ENCODE measurements around the gene CHAF1A. TPM values are rescaled to one million over a fixed set of nuclear protein-coding genes. Genes with fewer than 3 reads are reported as not detected.

The CHAF1A gene
- total RNA-seq, 4 donors from 2014 or later = 8.5 to 28.9 (median 11.1) TPM

DNA sequence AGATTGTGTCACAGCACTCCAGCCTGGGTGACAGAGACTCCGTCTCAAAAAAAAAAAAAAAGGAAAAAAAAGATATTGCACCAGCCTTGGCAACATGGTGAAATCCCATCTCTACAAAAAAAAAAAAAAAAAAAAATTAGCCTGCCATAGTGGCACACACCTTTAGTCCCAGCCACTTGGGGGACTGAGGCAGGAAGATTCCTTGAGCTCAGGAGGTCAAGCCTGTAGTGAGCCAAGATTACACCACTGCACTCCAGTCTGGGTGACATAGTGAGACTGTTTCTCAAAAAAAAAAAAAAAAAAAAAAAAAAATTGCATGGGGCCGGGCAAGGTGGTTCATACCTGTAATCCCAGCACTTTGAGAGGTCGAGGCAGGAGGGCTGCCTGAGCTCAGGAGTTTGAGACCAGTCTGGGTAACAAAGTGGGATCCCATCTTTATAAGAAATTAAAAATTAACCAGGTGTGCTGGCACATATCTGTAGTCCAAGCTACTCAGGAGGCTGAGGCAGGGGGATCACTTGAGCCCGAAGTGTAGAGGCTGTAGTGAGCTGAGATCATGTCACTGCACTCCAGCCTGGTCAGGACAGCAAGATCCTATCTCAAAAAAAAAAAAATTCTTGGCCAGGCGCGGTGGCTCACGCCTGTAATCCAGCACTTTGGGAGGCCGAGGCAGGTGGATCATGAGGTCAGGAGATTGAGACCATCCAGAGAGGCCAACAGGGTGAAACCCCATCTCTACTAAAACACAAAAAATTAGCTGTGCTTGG is 62.6 kb downstream of the CHAF1A start:
- intact Hi-C loops (cut with DNase I; ENCODE audit: low total_unique reads) (no loop called here), in situ Hi-C loops (cut with MboI; ENCODE audit: low pct_ligation_motif_present in 1 of 4, low pct_unique_long_range_greater_than_20kb in 1 of 4, low sequenced_read_pairs in 3 of 4) (no loop called here)
- 82% methylated on average over 7 to 8 of the region's 8 CpGs for WGBS, 2 donors (ENCODE audit: low coverage in 1 of 2)

DNA sequence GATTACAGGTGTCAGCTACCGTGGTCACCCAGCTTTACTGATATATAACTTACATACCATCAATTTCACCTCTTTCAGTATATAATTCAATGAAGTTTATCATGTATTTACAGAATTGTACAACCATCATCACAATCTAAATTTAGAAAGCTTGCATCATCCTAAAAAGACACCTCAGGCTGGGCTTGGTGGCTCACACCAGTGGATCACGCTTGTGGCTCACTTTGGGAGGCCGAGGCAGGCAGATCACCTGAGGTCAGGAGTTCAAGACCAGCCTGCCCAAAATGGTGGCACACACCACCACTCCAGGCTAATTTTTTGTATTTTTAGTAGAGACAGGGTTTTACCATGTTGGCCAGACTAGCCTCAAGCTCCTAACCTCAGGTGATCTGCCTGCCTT is 65.4 kb downstream of the CHAF1A start:
- no peaks in the 10 kb centered on the region for H3K36me3 ChIP-seq
- H3K27me3 ChIP-seq = no peaks in the 10 kb centered on the region
- in situ Hi-C loops (cut with MboI; ENCODE audit: low pct_ligation_motif_present in 1 of 4, low pct_unique_long_range_greater_than_20kb in 1 of 4, low sequenced_read_pairs in 3 of 4) (no loop called here), intact Hi-C loops (cut with DNase I; ENCODE audit: low total_unique reads) (no loop called here)
- H3K27ac ChIP-seq = no peak overlapping the region
- no peak for DNase-seq
- TF ChIP-seq, protein P1, sequence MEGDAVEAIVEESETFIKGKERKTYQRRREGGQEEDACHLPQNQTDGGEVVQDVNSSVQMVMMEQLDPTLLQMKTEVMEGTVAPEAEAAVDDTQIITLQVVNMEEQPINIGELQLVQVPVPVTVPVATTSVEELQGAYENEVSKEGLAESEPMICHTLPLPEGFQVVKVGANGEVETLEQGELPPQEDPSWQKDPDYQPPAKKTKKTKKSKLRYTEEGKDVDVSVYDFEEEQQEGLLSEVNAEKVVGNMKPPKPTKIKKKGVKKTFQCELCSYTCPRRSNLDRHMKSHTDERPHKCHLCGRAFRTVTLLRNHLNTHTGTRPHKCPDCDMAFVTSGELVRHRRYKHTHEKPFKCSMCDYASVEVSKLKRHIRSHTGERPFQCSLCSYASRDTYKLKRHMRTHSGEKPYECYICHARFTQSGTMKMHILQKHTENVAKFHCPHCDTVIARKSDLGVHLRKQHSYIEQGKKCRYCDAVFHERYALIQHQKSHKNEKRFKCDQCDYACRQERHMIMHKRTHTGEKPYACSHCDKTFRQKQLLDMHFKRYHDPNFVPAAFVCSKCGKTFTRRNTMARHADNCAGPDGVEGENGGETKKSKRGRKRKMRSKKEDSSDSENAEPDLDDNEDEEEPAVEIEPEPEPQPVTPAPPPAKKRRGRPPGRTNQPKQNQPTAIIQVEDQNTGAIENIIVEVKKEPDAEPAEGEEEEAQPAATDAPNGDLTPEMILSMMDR (IDR thresholded peaks at IDR 0.05) = no peak
- no peak for TF ChIP-seq EP300 (IDR thresholded peaks at IDR 0.05; ENCODE audit: low read depth)
- TF ChIP-seq POLR2A (IDR thresholded peaks at IDR 0.05) = no peak
- TF ChIP-seq POLR2AphosphoS5 (IDR thresholded peaks at IDR 0.05) = no peak
- H3K4me3 ChIP-seq = no peak overlapping the region
- H3K4me1 ChIP-seq = peaks cover 0 to 12% (median 3%) of the 10 kb centered on the region in 4 donors
- WGBS, 2 donors (ENCODE audit: low coverage in 1 of 2) = 86 to 100% methylated on average over 1 to 3 of the region's 3 CpGs
- no peaks in the 10 kb centered on the region for H3K9me3 ChIP-seq

More for the DNA sequence above, 62.6 kb downstream of the CHAF1A start:
- Histone ChIP-seq H3K9me3 (no peaks in the 10 kb centered on the region), H3K4me1 (no peaks in the 10 kb centered on the region), H3K36me3 (no peaks in the 10 kb centered on the region), H3K27me3 (no peaks in the 10 kb centered on the region), H3K4me3 (no peak overlapping the region), H3K27ac (no peak overlapping the region)
- DNase-seq = no peak
- TF ChIP-seq EP300 (IDR thresholded peaks at IDR 0.05; ENCODE audit: low read depth) (no peak), POLR2A (IDR thresholded peaks at IDR 0.05) (no peak)

DNA sequence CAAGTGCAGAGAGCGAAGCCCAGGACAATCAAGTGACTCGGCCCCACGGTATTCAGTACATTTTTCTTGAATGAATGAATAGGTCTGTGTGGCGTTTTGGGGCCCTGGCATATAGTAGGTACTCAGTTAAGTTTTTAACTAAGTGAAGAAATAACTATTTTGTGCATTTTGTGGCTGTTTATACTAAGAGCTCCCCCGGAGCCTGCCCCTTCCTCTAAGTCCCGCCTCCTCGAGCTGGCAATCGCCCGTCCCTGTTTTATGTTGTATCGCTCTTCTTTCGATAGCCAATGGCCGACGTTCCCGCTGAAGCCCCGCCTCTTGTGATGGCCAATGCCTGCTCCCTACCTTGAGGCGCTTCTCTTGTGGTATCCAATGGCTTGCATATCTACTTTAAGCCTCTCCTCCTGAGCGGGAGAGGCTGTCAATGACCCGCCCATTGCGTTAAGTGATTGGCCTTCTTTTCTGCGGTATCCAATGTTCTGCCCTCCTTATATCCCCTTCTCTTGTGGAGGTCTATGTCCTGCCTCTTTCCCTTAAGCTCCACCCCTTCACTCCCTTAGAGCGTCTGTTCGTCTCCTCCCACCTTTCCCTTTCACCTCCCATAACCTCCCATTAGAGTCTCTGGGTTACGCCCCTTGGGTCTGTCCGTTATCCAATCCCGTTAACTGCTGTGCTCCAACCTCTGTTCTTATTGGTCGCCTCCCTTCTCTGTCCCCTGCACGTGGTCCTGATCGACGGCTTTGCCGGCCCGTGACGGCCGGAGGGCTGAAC is 69.1 kb downstream of the CHAF1A start:
- peak; percentile 69 to 82 (median 71) for TF ChIP-seq POLR2AphosphoS5 (IDR thresholded peaks at IDR 0.05)
- TF ChIP-seq POLR2A (IDR thresholded peaks at IDR 0.05) = peak; percentile 75
- TF ChIP-seq EP300 (IDR thresholded peaks at IDR 0.05; ENCODE audit: low read depth) = no peak
- peak overlapping the region; percentile 93 to 96 (median 94) for H3K27ac ChIP-seq
- in situ Hi-C loops (cut with MboI; ENCODE audit: low pct_ligation_motif_present in 1 of 4, low pct_unique_long_range_greater_than_20kb in 1 of 4, low sequenced_read_pairs in 3 of 4) = no loop called here
- WGBS, 2 donors (ENCODE audit: low coverage in 1 of 2) = 1 to 2% methylated on average over 8 to 33 of the region's 33 CpGs
- intact Hi-C loops (cut with DNase I; ENCODE audit: low total_unique reads) = no loop called here
- H3K27me3 ChIP-seq = no peaks in the 10 kb centered on the region
- H3K4me3 ChIP-seq = peak overlapping the region; percentile 49 to 99 (median 97)
- H3K36me3 ChIP-seq = peaks cover 0 to 3% (median 0%) of the 10 kb centered on the region in 4 donors
- H3K9me3 ChIP-seq = no peaks in the 10 kb centered on the region
- peak; percentile 98 for DNase-seq
- H3K4me1 ChIP-seq = peaks cover 7 to 33% (median 22%) of the 10 kb centered on the region in 4 donors

DNA sequence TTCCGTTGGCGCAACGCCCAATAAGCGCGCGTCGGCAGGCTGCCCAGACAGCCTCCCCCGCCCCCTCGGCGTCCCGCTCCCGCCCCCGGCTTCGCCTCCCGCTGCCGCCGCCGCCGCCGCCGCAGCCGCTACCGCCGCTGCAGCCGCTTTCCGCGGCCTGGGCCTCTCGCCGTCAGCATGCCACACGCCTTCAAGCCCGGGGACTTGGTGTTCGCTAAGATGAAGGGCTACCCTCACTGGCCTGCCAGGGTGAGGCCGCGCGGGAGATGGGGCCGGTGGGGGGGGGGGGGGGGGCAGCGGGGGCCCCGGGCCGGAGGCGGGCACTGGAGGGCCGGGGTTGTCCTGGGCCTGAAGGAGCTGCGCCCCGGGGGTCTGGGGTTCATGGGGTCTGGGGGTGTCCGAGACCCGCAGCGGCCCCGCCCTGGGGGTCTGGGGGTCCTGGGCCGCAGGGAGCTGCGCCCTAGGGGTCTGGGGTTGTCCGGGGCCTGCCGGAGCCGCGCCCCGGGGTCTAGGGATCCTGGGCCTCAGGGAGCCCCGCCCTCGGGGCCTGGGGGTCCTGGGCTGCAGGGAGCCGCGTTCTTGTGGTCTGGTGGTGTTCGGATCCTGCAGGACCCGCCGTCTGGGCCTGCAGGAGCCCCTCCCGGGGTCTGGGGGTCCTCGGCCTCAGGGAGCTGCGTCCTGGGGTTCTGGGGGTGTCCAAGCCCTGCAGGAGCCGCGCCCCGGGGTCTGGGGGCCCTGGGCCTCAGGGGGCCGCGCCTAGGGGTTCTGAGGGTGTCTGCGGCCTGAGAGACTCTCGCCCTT is 69.9 kb downstream of the CHAF1A start, which contains the start of gene HDGFL2:
Gene HDGFL2 (plus strand): TSS at position 124 of the 801 bp plus-strand sequence. CDS start 54 bp downstream, at position 178.
- DNase-seq = no peak
- intact Hi-C loops (cut with DNase I; ENCODE audit: low total_unique reads) (no loop called here), in situ Hi-C loops (cut with MboI; ENCODE audit: low pct_ligation_motif_present in 1 of 4, low pct_unique_long_range_greater_than_20kb in 1 of 4, low sequenced_read_pairs in 3 of 4) (no loop called here)
- H3K27me3 ChIP-seq = no peaks in the 10 kb centered on the region
- peak within 1 kb of the TSS; percentile 93 to 96 (median 94) for H3K27ac ChIP-seq
- peaks cover 7 to 33% (median 22%) of the 10 kb centered on the region in 4 donors for H3K4me1 ChIP-seq
- peaks cover 0 to 3% (median 0%) of the 10 kb centered on the region in 4 donors for H3K36me3 ChIP-seq
- TF ChIP-seq, protein P1 (IDR thresholded peaks at IDR 0.05) = no peak
- TF ChIP-seq EP300 (IDR thresholded peaks at IDR 0.05; ENCODE audit: low read depth) (no peak), POLR2A (IDR thresholded peaks at IDR 0.05) (no peak)
- peak within 1 kb of the TSS; percentile 93 to 99 (median 97) for H3K4me3 ChIP-seq
- H3K9me3 ChIP-seq = no peaks in the 10 kb centered on the region
- 0% methylated on average over 33 of the region's 71 CpGs; no CpG with 5 or more reads in 1 of the 2 donors for WGBS, 2 donors (ENCODE audit: low coverage in 1 of 2)
